ENCODE results near the gene ART1.

Gene ART1

DNA sequence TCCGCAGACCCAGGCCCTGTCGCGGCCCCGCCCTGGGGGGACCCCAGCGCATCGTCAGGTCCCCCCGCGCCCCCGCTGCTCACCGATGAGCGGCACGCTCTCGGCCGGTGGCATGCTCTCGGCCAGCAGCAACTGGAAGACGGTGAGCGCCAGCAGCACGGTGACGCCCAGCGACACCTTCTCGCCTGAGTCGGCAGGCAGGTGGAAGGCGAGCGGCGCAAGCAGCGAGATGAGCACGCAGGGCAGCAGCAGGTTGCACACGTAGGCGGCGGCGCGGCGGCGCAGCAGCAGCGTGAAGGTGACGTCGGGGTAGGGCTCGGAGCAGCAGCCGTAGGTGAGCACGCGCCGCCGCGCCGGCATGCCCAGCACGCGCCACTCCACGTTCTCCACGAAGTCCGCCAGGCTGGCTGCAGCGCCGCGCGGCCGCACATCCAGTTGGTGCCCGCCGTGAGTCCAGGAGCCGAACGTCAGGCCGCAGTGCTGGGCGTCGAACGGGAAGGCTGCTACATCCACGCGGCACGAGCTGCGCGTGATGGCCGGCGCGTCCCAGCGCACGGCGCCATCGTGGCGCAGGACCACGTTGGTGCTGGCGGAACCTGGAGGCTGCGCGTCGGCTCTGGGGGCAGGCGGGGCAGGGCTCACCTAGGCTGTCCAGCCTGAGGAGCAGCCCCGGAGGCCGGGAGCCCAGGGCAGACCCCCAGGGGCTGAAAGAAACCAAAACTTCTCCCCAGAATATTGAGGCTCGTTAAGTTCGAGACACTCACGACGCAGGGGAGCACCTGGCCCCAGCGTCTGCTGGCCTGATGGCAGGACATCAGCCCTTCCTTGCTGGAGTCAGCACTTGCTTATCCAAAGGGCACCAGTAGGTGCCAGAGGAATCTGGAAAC is 22.5 kb downstream of the ART1 start:
- peak; percentile 45 for DNase-seq

DNA sequence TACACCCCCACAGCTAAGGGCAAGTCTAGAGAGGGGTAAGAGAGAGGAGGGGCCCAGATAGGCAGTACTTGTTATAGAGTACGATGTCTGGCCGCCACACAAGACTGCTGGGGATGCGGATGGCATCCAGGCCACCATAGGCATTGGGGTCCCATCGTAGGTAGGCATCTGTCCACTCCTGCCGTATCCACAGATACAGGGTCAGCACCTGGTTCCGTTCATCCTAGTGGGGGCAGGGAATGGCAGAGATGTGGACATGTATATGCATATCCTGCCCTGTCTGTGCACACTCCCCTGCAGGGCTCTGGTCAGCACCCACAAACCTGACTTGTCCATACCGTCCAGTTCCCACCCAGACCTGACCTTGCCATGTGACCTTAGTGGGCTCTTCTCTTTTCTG is 24.2 kb downstream of the ART1 start:
- DNase-seq = peak; percentile 37

DNA sequence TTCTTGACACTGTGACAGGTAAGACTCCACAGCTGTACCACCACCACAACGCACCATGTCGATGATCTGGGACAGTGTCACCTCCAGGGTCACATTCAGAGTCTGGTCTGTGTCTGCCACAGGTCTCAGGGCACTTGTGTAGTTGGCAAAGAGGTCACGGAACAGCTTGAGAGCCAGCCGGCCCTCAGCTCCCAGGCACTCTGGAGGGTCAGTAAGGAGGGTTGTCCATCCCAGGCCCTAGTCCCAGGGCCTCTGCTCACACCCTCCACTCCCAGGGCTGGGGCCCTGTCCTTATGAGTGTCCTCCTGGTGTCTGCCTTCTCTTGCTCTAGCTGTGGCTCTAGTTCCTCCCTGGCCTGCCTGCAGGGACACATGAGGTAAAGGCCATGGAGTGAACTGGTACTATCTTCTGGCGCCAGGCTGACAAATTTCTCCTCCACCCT is 24.8 kb downstream of the ART1 start:
- DNase-seq = peak; percentile 39

DNA sequence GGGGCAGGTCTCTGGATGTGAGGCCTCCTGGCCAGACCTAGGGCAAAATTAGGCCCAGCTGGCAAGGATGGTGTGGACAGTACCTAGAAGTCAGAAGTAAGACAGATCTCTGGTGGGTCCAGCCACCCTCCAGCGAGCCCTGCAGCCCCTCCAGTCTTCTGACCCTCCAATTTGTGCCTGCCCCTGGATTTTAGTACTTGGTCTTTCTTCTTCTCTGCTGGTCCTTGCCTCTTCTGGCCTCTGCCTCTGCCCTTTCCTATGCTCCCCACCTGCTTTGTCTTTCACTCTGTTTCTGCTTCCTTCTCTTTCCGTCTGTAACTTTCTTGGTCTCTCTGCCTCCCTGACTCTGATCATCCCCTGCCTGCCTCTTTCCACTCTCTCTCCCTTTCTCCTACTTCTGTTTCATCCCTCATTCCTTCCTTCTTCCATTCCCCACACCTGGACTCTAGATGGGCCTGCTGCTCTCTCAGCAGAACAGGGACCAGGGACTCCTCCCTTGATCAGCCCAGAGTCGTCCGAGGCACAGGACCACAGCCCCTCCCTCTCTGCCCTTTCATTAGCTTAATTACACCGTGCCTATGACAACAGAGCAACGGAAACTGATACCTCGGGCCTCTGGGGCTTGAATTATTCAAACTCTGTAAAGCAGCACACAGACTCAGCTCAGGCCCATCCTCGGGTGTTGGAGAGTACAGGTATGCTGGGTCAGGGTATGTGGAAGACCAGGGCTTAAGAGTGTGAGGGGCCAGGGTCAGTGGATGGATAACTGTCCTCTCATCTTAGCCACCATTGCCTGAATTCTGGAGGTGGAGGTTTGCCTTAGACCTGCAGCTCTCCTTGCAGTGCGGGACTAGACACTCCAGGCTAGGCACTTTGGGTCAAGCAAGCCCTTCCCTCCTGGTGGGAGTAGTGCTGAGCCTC is 26.7 kb downstream of the ART1 start, which contains the start of gene CHRNA10:
CHRNA10 (minus strand) TSS at position 51 of the 921 bp plus-strand sequence. CDS start 72 bp downstream, outside the sequence.
- DNase-seq = no peak

DNA sequence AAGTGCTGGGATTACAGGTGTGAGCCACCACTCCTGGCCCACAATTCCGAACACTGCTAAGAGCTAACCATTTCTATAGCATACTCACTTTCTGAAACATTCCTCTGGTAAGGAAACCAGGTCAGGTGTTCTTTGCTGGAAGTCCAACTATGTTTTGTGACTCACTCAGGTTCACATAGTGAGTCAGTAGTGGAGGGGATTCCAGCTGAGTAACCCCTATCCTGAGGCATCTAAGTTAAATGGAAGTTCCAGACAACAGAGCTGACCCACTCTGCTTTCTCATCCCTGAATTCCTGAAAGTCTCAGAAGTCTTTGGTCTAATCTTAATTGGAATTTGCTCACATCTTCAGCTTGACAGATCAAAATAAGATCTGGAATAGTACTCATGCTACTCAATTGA is 29.3 kb downstream of the ART1 start:
- peak; percentile 89 for DNase-seq

DNA sequence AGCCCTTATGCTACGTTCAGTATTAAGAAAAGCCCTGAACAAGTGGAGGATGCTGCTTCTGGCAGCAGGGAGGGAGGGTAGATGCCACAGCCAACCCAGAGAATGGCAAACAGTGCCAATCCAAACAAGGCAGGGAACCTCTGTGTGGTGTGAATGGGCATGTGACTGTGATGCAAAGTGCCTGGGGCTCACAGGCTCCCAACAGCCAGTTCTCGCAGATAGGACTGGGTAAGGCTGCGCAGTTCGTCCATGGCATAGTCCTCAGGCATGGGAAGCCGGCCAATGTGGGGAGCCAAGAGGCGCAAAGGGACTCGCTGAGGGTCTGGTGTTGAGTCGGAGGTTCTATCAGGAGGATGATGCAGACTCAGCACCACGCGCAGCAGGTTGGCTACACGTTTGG is 31.0 kb downstream of the ART1 start:
- no peak for DNase-seq

DNA sequence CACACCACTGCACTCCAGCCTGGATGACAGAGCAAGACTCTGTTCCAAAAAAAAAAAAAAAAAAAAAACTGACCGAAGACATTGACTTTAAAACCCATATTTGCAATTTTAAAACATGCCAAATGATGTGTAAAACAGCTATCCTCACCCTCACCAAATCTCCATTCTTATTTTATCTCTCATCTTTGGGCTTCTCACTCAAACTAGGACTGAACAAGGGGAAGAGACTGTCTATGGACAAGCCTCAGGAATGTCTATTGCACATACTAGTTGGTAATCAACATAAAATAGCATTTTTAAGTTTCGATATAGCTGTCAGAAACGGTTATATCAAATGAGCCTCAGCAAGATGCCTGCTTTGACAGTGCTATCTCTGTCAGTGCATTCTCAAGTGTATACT is 34.1 kb downstream of the ART1 start:
- no peak for DNase-seq

DNA sequence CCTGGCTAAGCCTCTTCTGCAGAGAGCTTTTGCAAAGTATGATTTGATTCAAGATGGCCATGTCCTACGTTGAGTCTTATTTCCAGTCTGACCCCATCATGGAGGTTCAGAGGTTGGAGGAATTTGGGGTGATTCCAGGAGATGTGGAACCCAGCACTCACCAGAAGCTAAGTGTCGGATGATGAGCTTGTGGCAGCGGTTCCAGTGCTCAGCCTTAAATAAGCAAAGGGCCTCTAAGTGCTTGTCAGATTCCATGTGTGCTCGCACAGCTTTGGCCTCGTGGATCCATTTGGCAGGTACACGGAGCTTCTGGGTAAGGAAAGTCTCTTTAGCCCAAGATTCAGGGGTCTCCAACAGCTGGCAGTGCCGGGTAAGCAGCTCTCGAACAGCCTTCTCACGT is 38.1 kb downstream of the ART1 start:
- no peak for DNase-seq

DNA sequence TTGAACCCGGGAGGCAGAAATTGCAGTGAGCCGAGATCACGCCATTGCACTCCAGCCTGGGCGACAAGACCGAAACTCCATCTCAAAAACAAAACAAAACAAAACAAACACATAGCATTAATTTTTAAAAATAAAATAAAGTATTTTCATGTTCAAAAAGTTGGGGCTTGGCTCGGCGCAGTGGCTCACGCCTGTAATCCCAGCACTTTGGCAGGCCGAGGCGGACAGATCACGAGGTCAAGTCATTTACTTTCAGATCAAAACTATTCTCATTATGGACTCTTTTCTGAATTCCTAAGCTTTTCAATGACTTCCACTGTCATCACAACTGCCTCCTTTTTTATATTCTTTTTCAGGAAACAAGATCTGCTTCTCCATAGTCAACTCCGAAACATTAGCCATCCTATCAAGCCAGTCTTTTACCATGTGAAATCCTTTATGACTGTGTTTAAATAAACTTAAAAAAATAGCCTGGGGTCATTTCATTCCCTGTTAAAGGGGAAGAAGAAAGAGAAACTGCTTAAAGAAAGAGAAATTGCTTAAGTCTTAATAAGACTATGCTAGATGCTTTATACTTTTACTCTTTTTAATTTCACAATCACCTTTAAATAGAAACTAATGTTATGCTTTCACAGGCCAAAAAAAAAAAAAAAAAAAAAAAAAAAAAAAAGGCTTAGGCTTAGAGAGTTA is 39.3 kb downstream of the ART1 start:
- no peak for DNase-seq

DNA sequence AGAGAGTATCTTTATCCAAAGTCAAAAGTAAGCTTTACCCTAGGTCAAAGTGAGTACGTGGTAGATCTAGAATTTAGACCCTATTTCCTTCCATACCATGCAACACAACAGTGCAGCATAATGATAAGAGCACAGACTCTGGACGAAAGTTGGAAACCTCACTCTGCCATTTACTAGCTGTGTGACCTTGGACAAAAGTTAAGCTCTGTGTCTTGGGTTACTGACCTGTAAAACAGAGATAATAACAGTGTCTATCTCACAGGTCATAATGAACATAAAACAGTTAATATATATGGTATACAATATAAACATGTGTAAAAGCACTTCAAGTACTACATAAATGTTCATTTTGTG is 39.9 kb downstream of the ART1 start:
- no peak for DNase-seq

DNA sequence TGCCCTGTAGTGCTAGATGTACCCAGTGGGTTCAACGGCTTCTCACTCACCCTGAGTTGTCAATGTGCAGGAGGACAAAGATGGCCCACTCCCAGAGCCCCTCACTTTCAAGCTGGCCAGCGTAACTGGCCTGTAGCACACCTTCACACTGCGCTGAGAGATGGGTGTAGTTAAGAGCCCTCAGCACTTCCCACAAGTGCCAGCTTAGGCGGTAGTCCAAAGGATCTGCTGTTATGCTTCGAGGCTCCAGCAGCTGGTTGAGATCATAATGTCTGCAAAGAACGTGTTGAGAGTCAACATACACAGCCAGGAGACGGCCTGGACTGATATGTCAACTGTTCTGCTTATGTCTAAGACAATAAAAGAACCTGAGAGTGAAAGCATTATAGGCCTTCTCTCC is 41.0 kb downstream of the ART1 start:
- no peak for DNase-seq

DNA sequence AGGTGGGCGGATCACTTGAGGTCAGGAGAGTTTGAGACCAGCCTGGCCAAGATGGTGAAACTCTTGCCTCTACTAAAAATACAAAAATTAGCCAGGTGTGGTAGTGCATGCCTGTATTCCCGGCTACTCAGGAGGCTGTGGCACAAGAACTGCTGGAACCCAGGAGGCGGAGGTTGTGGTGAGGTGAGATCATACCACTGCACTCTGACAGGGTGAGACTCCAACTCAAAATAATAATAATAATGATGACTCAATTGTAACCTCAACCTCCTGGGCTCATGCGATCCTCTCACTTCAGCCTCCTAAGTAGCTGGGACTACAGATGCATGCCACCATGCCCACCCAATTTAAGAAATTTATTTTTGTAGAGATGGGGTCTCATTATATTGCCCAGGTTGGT is 41.8 kb downstream of the ART1 start:
- DNase-seq = no peak

DNA sequence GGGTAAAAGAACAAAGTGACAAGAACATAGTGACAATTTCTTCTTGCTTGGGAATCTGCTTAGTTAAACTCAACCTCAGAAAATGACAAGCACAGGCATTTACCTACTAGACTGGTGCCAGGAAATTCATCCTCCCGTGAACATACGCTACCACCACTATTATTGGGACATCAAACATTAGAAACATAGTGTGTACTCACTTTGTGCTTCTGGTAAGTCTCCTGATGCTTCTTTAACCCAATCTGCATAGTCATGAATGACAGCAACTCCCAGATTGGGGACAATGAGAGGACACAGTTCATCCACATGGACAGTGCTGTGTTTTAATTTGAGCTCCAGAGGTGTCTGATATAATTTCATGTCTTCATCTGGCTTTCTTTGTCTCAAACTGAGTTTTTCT is 55.5 kb downstream of the ART1 start:
- no peak for DNase-seq

DNA sequence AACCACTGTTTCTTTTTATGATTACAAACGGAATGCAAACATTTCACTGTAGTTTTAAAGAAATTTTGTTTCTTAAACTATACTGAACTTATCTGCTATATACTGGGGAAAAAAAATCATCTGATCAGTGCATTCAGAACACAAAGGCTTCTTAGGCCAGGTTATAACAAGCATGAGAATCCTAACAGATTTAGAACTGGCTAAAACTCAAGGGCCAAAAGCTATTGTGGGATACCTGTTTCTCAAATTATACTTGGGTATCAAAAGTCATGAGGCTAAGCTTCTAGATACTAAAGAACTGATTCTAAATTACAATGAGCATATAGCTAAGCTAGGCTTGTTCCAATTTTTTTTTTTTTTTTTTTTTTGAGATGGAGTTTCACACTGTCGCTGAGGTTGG is 56.0 kb downstream of the ART1 start:
- no peak for DNase-seq

DNA sequence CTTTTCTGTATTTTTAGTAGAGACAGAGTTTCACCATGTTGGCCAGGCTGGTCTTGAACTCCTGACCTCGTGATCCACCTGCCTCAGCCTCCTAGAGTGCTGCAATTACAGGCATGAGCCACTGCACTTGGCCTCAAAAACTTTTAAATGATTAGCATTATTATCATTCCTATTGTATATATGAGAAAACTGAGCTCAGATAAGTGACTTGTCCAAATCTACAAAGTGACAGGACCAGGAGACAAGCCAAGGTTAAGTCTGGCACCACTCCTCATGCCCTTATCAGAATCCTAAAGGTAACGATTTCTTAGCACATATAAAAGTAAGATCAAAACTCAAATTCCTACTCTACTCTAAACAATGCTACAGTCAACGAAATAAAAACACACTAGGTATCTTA is 58.5 kb downstream of the ART1 start:
- DNase-seq = no peak

DNA sequence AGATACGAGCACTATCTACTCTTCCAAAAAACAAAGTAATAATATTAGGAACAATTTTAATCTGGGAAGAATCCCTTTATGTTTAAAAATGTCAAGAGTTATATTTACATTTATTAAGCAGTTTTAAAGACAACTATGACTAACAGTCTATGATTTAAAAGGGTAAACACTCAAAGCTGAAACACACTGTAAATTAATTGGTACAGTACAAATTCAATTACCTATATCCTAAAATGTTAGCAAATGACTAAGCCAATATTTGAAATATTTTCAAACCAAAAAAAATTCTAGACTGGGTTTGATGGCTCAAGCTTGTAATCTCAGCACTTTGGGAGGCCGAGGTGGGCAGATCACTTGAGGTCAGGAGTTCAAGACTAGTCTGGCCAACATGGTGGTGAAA is 62.2 kb downstream of the ART1 start:
- DNase-seq = no peak

DNA sequence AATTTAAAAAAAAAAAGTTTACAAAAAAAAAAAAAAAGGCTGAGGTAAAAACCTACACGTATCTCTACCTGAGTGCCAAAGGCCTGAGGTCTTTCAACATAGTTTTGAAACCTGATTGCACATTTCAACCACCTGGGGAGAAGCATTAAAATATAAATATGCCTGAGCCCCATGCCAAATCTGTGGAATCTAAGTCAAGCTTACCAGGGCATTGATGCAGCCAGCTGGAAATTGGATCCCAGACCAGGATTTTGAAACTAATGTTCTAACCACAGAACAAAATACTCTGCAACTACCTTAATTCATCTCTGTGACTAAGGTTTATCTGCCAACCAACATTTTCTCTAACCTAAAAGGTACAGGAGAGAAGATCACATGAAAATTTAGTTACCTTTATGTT is 65.0 kb downstream of the ART1 start:
- no peak for DNase-seq

DNA sequence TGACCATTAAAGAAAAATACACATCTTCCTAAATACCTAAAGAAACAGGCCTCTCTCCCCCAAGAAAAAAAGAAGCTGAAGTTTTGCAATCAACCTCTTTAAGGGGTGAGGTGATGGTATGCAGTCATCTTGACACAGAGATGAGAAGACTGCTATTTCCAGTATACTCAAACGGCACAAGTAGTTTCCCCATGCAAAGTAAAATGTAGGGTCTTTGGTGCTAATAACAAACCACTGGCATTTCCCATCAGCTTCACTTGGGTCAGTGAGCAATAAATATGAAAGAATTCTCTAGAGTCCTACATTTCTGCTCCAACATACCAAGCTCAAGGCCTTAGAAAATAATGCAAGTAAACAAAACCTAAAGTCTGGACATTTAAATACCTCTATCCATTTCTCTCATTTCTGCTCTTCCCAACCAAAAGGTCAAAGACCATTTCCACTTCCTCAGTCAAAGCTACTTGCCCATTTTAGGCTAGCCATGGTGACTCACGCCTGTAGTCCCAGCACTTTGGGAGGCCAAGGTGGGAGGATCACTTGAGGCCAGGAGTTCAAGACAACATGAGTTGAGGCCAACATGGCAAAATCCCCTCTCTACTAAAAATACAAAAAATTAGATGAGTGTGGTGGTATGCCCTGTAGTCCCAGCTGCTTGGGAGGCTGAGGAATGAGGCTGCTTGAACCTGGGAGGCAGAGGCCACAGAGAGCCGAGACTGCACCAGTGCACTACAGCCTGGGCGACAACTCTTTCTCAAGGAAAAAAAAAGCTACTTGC is 65.7 kb downstream of the ART1 start:
- no peak for DNase-seq

DNA sequence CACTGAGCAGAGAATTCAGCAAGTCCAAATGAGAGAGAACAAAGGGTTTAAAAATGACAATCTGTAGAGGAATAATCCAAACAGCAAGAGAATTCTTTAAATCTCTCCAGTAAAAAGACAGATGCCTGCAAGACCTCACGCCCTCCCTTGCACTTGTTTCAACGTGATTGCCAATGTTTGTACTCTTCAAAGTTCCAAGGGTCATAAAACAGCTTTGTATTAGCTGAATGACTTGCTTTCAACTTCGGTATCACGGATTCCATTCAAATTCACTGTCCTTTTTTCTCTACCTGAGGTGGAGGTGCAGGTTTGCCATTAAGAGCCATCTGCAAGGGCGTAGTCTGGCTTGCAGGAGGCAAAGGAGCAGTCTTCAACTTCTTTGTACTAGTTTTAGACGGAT is 67.3 kb downstream of the ART1 start:
- DNase-seq = no peak
